K562 (cell line): ENCODE data around the gene TLCD1. TPM values are rescaled to one million over a fixed set of nuclear protein-coding genes. Genes with fewer than 3 reads are reported as not detected.

ENCODE experiments used
- ARID3B ChIP-seq: fragments of 250-450 bp; sonication (Bioruptor Pico); IDR thresholded peaks from 2 replicates; pipeline ENCODE4 v1.4.0; 2020; ENCODE audit warnings: borderline replicate concordance
- BMI1 ChIP-seq: fragments of 150-350 bp; IDR thresholded peaks from 2 replicates; pipeline ENCODE4 v1.6.1; 2014; ENCODE audit warnings: low read length
- CCNT2 ChIP-seq: IDR thresholded peaks from 2 replicates; pipeline ENCODE4 v1.6.1; 2011; ENCODE audit warnings: borderline replicate concordance, low read depth, mild to moderate bottlenecking, moderate library complexity, mixed read lengths, low read length; ENCODE audit not compliant: insufficient read length; ENCODE audit errors: extremely low read depth
- HMGN3 ChIP-seq: IDR thresholded peaks from 2 replicates; pipeline ENCODE4 v1.6.1; 2011; ENCODE audit warnings: borderline replicate concordance, low read depth, mild to moderate bottlenecking, mixed read lengths, low read length; ENCODE audit not compliant: insufficient read length; ENCODE audit errors: extremely low read depth
- KLF13 ChIP-seq: fragments of 450-650 bp; IDR thresholded peaks from 2 replicates; pipeline ENCODE4 v1.6.1; 2016; ENCODE audit warnings: missing genetic modification characterization, low read depth, mild to moderate bottlenecking, missing compliant biosample characterization, moderate library complexity, borderline replicate concordance
- MCM5 ChIP-seq: fragments of 450-650 bp; IDR thresholded peaks from 2 replicates; pipeline ENCODE4 v1.6.1; 2016; ENCODE audit warnings: low read depth
- PHB ChIP-seq: fragments of 250-450 bp; sonication (Bioruptor Pico); IDR thresholded peaks from 2 replicates; pipeline ENCODE4 v1.5.0; 2021
- PML ChIP-seq: IDR thresholded peaks from 2 replicates; pipeline ENCODE4 v1.6.1; 2012; ENCODE audit warnings: low read length, inconsistent platforms
- POLR2B ChIP-seq: fragments of 450-650 bp; IDR thresholded peaks from 2 replicates; pipeline ENCODE4 v1.6.1; 2018; ENCODE audit warnings: low read depth; ENCODE audit not compliant: partially characterized antibody
- POLR2H ChIP-seq: IDR thresholded peaks from 2 replicates; pipeline ENCODE4 v1.6.1; 2016; ENCODE audit warnings: missing genetic modification characterization, low read depth, mild to moderate bottlenecking, control low read depth, missing compliant biosample characterization, moderate library complexity
- SIRT6 ChIP-seq: IDR thresholded peaks from one replicate; pipeline ENCODE4 v1.6.1; 2012; ENCODE audit warnings: low read depth, mild to moderate bottlenecking, control low read depth, inconsistent platforms, low read length, moderate library complexity
- ZBED1 ChIP-seq: IDR thresholded peaks from 2 replicates; pipeline ENCODE4 v1.6.1; 2014
- ZBTB17 ChIP-seq: fragments of 450-650 bp; formaldehyde crosslinking; IDR thresholded peaks from 2 replicates; pipeline ENCODE4 v1.4.0; 2020; ENCODE audit warnings: mild to moderate bottlenecking
- ZNF174 ChIP-seq: fragments of 250-450 bp; sonication (Bioruptor Pico); IDR thresholded peaks from 2 replicates; pipeline ENCODE4 v1.4.0; 2020; ENCODE audit warnings: mild to moderate bottlenecking
- ZNF175 ChIP-seq: fragments of 200-800 bp; sonication (Bioruptor generic); IDR thresholded peaks from 2 replicates; pipeline ENCODE4 v1.6.1; 2016; ENCODE audit warnings: low read depth, mild to moderate bottlenecking, missing genetic modification characterization, missing compliant biosample characterization
- ZNF197 ChIP-seq: fragments of 200-800 bp; sonication (Bioruptor generic); IDR thresholded peaks from 2 replicates; pipeline ENCODE4 v1.6.1; 2016; ENCODE audit warnings: low read depth, missing genetic modification characterization, missing compliant biosample characterization
- ZNF274 ChIP-seq: IDR thresholded peaks from 2 replicates; pipeline ENCODE4 v1.6.1; 2011; ENCODE audit warnings: low read depth, mild to moderate bottlenecking, low read length, moderate library complexity, borderline replicate concordance
- ZNF282 ChIP-seq: sonication (generic); formaldehyde crosslinking; IDR thresholded peaks from 2 replicates; pipeline ENCODE4 v1.8.1; 2023; ENCODE audit warnings: missing genetic modification reagents
- ZNF77 ChIP-seq: fragments of 250-450 bp; sonication (Bioruptor Pico); IDR thresholded peaks from 2 replicates; pipeline ENCODE4 v1.5.0; 2020
- polyA plus RNA-seq, 8 experiments: library from polyadenylated mRNA; depleted of rRNA in 4 of 8; stranded (reverse) in 5 of 8; unstranded in 3 of 8; fragments of >200 nt; fragmentation: Nextera tagmentation in 2 of 8; fragmentation: Illumina TruSeq in 1 of 8; extraction: Ambion mirVana in 2 of 8; extraction: Trizol in 1 of 8; gene quantifications; 2 replicates each; pipeline versions ENCODE4 v1.2.1 to v1.2.3, GENCODE V29; 2011 to 2014; ENCODE audit warnings: inconsistent platforms in 1 of 8, missing spikeins in 1 of 8
- total RNA-seq, 7 experiments: library from RNA; depleted of rRNA in 6 of 7; stranded (reverse); fragments of >200 nt in 6 of 7; fragmentation: Illumina TruSeq in 2 of 7; extraction: Trizol in 2 of 7; gene quantifications; 2 replicates each; pipeline versions ENCODE4 v1.2.1 to v1.2.3, GENCODE V29; 2011 to 2021; ENCODE audit warnings: low replicate concordance in 1 of 7
- TF ChIP-seq, protein P1 (sequence below), 2 experiments: fragments of 450-650 bp; IDR thresholded peaks; 2 replicates each; pipeline ENCODE4 v1.6.1; 2016
- TF ChIP-seq, protein P2 (sequence below): sonication (generic); formaldehyde crosslinking; IDR thresholded peaks from 2 replicates; pipeline ENCODE4 v1.8.0; 2022; ENCODE audit warnings: mild to moderate bottlenecking, low read depth, missing genetic modification reagents
- TF ChIP-seq, protein P3 (sequence below): fragments of 250-450 bp; sonication (Bioruptor Pico); IDR thresholded peaks from 2 replicates; pipeline ENCODE4 v1.8.0; 2022; ENCODE audit warnings: inconsistent platforms, mild to moderate bottlenecking, moderate library complexity, borderline replicate concordance

TLCD1 gene
- total and polyA plus RNA-seq, 9 of the 15 experiments (the other 6 are each of a cell fraction or from before 2014, with no cell fraction given) = 6.8 to 37.7 (median 21.7) TPM

DNA sequence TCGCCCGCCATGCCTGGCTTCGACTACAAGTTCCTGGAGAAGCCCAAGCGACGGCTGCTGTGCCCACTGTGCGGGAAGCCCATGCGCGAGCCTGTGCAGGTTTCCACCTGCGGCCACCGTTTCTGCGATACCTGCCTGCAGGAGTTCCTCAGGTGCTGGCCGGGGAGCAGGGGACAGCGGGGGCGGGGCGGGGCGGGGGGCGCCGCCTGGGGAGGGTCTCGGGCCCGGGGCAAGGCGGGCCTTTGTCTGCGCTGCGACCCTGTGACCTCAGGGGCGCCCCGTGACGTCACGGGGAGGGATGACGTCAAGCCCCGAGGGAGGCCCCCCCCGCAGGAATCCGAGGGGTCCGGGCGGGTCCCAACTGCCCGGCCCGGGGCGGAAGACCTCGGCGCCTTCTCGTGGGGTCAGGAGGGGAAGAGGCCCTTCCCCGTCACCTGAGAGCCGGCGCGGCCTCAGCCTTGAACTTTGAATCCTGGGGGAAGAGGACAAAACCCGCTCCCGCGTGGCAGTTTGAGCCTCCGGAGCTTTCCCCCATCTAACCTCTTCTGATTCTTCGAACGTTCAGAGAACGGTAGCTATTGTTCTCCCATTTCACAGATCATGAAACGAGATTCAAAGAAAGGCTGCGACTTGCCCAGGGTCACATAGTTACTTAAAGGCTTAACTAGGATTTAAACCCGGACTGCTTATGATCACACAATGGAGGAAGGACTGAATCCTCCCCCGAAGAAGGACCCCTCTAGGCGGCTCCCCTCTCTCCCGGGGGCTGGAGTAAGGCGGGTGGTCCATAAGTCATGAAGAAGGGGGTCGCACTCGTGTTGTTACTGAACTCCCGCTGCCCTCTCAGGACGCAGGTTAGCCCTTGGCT lies 18.3 kb upstream of the TLCD1 start (continued):
- TF ChIP-seq HMGN3 (no peak), BMI1 (no peak), KLF13 (tag) (no peak), POLR2B (no peak), SIRT6 (no peak), ZNF174 (CRISPR knock-in tag) (no peak), ZNF175 (CRISPR knock-in tag) (peak; percentile 1; the same call in 1 of the 2 replicates), ZNF197 (CRISPR knock-in tag) (peak; percentile 30; the same call in 1 of the 2 replicates), CCNT2 (no peak), ZNF274 (no peak), ZBED1 (no peak), MCM5 (no peak), ZBTB17 (0 out of 2 replicates have a peak, but pooled peaks have one; percentile 6), ZNF77 (CRISPR knock-in tag) (no peak), ZNF282 (no peak), PML (no peak), POLR2H (tag) (no peak), PHB (CRISPR knock-in tag) (no peak), ARID3B (no peak)
- TF ChIP-seq, protein P1, sequence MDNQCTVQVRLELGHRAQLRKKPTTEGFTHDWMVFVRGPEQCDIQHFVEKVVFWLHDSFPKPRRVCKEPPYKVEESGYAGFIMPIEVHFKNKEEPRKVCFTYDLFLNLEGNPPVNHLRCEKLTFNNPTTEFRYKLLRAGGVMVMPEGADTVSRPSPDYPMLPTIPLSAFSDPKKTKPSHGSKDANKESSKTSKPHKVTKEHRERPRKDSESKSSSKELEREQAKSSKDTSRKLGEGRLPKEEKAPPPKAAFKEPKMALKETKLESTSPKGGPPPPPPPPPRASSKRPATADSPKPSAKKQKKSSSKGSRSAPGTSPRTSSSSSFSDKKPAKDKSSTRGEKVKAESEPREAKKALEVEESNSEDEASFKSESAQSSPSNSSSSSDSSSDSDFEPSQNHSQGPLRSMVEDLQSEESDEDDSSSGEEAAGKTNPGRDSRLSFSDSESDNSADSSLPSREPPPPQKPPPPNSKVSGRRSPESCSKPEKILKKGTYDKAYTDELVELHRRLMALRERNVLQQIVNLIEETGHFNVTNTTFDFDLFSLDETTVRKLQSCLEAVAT (IDR thresholded peaks at IDR 0.05) = no peak
- TF ChIP-seq, protein P2, sequence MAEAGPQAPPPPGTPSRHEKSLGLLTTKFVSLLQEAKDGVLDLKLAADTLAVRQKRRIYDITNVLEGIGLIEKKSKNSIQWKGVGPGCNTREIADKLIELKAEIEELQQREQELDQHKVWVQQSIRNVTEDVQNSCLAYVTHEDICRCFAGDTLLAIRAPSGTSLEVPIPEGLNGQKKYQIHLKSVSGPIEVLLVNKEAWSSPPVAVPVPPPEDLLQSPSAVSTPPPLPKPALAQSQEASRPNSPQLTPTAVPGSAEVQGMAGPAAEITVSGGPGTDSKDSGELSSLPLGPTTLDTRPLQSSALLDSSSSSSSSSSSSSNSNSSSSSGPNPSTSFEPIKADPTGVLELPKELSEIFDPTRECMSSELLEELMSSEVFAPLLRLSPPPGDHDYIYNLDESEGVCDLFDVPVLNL (CRISPR knock-in tag) = peak; percentile 53; the same call in 1 of the 2 replicates
- TF ChIP-seq, protein P3, sequence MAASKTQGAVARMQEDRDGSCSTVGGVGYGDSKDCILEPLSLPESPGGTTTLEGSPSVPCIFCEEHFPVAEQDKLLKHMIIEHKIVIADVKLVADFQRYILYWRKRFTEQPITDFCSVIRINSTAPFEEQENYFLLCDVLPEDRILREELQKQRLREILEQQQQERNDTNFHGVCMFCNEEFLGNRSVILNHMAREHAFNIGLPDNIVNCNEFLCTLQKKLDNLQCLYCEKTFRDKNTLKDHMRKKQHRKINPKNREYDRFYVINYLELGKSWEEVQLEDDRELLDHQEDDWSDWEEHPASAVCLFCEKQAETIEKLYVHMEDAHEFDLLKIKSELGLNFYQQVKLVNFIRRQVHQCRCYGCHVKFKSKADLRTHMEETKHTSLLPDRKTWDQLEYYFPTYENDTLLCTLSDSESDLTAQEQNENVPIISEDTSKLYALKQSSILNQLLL (CRISPR knock-in tag) = no peak
